HG03025 (cell line): ENCODE results near the gene CES2.

Source experiments
- ATAC-seq: cut with Tn5 transposase; IDR thresholded peaks from one replicate; pipeline ENCODE4 v1.9.1; 2021; ENCODE audit warnings: mild to moderate bottlenecking, moderate library complexity; ENCODE audit not compliant: unreplicated experiment, low FRiP score

The CES2 gene

GRCh38 chr16:66917741-66918140 is 17.6 kb upstream of the CES2 start:
- ATAC-seq: no peak

GRCh38 chr16:66918355-66918754 is 17.0 kb upstream of the CES2 start:
- ATAC-seq: no peak

GRCh38 chr16:66918803-66919568 is 16.3 kb upstream of the CES2 start, which contains the start of gene CDH16:
CDH16 (minus strand) TSS chr16:66918885; CDS start chr16:66918065, 820 bp downstream.
- ATAC-seq: no peak

GRCh38 chr16:66919569-66920298 is 15.6 kb upstream of the CES2 start:
- ATAC-seq: no peak

- ATAC-seq: no peak
Observed at GRCh38 chr16:66920299-66920590, 15.1 kb upstream of the CES2 start.

DNA sequence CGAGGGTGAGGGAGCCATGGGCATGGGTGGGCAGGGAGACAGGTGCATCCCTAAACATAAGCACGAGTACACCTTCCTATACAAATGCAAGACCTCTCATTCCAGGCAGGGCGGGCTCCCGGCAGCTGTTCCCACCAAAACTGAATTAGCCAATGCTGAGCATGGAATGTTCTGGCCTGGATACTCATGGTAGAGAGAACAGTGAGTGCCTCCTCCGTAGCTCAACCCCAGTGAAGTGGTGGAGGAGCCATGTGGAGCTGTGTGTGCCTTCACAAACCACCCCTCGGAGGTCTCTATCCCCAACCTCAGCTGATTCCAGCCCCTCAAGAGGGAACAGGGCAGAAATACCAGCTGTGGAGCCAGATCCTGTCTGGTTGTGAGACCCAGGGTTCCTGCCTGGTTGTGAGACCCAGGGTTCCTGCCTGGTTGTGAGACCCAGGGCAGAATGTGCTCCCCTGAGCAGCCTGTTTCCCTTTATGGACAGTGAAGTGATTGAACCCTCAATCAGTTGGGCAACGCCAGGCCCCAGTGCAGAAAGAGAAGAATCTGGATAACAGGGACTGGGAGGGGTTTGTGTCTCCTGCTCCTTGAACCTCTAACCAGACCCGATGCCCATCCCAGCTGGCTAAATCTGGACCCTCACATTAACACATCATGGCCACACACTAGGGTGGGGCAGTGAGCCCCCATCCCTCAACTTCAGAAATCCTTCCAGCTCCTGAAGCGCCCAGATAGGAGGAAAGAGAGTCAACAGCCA is 14.2 kb upstream of the CES2 start:
- no peak for ATAC-seq

- no peak for ATAC-seq
Observed at GRCh38 chr16:66921729-66922450, 13.4 kb upstream of the CES2 start.

- no peak for ATAC-seq
Observed at GRCh38 chr16:66923247-66923731, 12.0 kb upstream of the CES2 start.

- ATAC-seq: no peak
Observed at GRCh38 chr16:66923866-66924265, 11.4 kb upstream of the CES2 start.

DNA sequence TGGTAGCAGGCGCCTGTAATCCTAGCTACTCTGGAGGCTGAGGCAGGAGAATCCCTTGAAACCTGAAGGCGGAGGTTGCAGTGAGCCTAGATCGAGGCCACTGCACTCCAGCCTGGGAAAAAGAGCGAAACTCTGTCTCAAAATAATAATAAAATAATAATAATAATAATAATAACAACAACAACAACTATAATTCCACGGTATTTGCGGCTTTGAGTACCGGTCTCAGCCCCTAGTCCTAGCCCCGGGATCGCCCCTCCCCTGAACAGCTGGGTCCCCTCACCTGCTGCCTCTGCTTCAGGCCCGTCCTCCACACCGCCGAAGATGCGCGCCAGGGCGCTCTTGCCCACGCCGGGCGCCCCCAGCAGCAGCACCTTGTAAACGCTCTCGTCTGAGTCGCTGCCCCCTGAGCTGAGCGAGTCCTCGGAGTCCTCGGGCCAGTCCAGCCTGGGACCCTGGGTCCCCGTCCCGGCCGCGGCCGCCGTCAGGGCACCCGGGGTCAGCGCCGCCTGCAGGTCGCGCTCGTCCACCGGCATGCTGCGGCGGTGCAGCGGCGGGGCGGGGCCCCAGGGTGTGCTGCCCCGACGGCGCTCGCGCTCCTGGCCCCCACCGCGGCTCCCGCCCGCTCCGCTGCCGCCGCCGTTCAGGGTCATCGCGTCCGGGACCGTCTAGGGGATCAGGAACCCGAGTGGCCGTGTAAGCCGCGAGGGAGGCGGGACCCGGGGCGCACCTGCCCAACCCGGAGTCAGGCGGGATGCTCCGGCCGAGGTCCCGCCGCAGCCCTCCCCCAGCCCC is 10.6 kb upstream of the CES2 start:
- ATAC-seq: no peak

DNA sequence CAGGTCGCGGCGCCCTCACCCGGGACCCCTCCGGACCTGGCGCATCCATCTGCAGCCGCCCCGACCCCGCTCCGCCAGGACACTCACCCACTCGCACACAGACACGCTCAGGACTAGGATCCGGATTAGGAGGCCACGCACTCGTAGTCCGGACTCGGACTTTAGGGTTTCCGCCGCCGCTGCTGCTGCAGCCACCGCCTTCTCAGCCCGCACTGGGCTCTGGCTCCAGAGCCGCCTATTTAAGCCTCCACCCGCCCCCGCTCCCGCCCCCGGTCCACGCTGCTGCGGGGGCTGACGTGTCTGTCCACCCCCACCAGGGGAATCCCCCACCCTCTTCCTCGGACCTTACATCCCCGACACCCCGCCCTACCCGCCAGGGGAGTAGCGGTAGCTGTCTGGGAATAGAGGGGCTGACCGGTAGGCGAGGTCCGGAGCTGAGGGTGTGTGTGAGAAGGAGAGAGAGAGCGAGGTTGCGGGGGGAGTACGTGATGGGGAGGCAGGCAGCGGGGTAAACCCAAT is 9.9 kb upstream of the CES2 start, which contains the start of gene RRAD:
Gene RRAD (minus strand): TSS at position 214 of the 519 bp plus-strand sequence. CDS start 356 bp downstream, outside the sequence.
- no peak for ATAC-seq

GRCh38 chr16:66926171-66926947 is 9.0 kb upstream of the CES2 start:
- no peak for ATAC-seq

DNA sequence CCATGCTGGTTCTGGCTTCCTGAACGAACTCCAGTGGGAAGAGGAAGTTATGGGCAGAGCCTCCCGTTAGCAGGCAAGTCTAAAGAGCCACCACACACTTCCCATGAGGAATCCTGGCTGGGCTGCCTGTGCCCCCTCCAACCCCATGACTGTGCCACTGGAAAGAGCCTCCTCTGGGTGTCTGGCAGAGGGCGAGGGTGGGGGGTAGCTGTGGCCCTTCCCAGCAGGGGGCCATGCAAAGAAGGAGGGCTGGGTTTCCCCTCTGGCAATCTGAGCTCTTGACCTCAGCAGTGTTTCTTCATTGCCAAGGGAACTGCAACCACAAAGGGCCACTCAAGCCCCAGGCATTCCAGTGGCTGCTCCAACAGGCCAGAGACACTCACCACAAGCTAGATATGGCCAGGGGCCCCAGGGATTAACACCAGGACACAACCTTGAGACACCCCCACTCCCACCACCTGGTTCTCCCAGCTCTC is 8.3 kb upstream of the CES2 start:
- no peak for ATAC-seq

GRCh38 chr16:66927918-66928649 is 7.2 kb upstream of the CES2 start:
- no peak for ATAC-seq

DNA sequence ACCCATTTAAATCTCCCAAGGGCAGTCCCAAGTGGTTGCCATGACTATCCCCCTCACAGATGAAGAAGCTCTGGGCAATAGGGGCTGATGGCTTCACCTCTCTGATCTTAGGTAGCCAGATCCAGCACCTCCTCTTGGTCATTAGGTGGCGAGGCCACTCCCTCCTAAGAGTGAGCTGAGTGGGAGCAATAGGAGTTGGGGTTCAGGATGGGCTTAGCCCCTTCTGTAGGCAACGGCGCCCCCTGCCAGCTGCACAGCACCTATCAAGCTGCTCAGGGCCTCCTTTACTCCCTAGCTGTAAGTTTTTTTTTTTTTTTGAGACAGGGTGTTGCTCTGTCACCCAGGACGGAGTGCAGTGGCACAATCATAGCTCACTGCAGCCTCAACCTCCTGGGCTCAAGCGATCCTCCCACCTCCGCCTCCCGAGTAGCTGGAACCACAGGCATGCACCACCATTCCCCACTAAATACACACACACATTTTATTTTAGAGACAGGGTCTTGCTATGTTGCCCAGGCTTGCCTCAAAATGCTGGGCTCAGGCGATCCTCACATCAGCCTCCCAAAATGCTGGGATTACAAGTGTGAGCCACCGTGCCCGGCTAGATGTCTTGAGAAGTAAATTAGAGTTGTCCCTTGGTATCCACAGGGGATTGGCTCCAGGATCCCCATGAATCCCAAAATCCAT is 6.5 kb upstream of the CES2 start:
- no peak for ATAC-seq

GRCh38 chr16:66930189-66930588 is 5.1 kb upstream of the CES2 start:
- ATAC-seq: no peak

- no peak for ATAC-seq
Observed at GRCh38 chr16:66931665-66932064, 3.7 kb upstream of the CES2 start.
